Activated T-cell treated with anti-CD3 and anti-CD28 coated beads for 1 hour (primary cell): Measurements from ENCODE around the gene KCNQ1.

ENCODE experiments used
- DNase-seq: peaks from one replicate; pipeline ENCODE4 v3.0.0-alpha.2; 2020; ENCODE audit warnings: low read depth

Gene KCNQ1

GRCh38 chr11:2444821-2445745 is at the start of gene KCNQ1:
KCNQ1 (plus strand) TSS chr11:2445008; CDS start chr11:2445099, 91 bp downstream.
- no peak for DNase-seq

- DNase-seq: no peak
Measured at GRCh38 chr11:2395211-2395730, 49.5 kb upstream of the KCNQ1 start.

DNA sequence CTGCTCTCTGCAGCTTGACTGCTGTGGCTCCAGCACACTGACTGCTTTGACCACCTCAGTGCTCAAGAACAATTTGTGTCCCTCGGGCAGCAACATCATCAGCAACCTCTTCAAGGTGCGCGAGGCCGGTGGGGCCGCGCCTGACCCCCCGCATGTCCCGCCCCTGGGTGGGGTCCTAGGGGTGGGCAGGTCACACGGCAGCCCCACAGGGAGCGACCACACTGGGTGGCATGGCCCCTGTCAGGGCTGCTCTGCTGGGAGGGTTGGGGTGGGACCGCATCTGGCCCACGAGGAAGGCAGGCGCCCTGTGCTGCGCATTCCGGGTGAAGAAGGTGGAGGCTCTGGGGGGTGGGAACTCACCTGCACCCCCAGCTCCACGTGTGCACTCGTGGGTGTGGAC is 49.0 kb upstream of the KCNQ1 start:
- DNase-seq: no peak

DNA sequence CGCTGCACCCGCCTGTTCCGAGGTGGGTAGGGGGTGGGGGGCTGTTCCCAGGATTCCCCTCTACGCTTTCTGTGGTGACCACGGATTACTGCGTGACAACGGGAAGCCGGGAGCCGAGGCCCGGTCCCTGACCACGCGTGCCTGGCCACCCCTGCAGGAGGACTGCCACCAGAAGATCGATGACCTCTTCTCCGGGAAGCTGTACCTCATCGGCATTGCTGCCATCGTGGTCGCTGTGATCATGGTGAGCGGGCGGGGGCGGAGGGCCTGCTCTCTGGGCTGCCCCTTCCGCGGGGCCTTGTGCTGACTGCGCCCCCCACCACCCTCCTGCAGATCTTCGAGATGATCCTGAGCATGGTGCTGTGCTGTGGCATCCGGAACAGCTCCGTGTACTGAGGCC is 48.3 kb upstream of the KCNQ1 start:
- DNase-seq: no peak

DNA sequence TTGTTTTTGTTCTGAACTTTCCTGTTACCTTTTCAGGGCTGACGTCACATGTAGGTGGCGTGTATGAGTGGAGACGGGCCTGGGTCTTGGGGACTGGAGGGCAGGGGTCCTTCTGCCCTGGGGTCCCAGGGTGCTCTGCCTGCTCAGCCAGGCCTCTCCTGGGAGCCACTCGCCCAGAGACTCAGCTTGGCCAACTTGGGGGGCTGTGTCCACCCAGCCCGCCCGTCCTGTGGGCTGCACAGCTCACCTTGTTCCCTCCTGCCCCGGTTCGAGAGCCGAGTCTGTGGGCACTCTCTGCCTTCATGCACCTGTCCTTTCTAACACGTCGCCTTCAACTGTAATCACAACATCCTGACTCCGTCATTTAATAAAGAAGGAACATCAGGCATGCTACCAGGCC is 47.8 kb upstream of the KCNQ1 start:
- DNase-seq: no peak

GRCh38 chr11:2398664-2399355 is 46.0 kb upstream of the KCNQ1 start:
- no peak for DNase-seq

DNA sequence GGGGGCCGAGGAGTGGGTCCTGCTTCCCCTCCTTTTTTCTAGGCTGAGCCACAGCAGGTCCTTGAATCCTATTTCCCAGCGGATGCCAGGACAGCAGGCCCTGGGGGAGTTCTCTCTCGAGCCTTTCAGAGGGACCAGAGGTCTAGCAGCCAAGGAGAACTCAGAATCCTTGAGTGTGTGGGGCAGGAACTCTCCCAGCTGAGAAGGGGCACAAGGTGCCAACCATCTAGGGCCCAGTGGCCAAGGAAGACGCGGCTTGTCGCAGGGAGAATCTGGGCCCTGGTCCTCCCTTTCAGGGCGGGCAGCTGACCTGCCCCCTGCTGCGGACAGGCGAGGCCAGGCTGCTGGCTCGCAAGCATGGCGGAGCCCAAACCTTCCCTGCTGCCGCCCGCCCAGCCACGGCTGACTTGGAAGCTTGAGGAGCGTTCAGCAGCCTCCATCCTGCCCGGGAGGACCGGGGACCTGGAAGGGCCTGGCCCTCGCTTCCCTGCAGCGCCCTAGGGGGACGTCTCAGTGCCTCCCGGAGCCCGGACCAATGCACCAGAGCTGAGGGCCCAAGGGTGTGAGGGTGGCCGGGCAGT is 45.2 kb upstream of the KCNQ1 start:
- DNase-seq: no peak

- DNase-seq: peak; percentile 98
Measured at GRCh38 chr11:2400069-2400761, 44.6 kb upstream of the KCNQ1 start, which contains the start of gene TSSC4. TSSC4 (plus strand) TSS chr11:2400750; CDS start chr11:2402634, 1,884 bp downstream.

DNA sequence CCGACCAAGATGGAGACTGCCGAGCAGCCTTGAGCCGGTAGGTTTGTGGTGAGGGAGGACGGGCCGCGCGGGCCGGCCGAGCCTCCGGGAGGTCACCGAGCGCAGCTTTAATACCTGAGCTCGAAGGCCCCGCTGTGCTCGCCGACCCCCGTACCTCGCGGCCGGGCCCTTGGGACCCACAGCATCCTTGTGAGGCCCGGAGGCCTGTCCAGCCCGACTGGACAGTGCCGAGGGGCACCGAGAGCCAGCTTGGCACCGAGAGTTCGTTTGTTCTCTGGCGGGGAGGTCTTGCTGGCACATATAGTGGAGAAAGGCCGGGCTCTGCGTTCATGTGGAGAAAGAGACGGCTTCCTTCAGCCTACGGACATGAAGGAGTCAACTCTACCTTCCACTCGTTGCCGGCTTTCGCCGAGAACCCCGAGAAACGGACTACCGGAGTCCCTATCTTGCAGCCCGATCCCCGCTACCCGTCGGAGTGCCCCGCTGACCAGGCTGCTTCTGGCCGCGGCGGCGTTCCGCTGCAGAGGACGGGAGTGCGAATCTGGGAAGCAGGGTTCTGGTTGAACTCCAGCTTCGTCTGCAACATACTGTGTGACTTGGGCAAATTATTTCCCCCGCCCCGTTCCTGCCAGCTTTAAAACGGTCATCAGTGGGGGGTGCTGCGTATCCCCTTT is 43.9 kb upstream of the KCNQ1 start:
- no peak for DNase-seq

GRCh38 chr11:2401436-2401984 is 43.3 kb upstream of the KCNQ1 start:
- no peak for DNase-seq

DNA sequence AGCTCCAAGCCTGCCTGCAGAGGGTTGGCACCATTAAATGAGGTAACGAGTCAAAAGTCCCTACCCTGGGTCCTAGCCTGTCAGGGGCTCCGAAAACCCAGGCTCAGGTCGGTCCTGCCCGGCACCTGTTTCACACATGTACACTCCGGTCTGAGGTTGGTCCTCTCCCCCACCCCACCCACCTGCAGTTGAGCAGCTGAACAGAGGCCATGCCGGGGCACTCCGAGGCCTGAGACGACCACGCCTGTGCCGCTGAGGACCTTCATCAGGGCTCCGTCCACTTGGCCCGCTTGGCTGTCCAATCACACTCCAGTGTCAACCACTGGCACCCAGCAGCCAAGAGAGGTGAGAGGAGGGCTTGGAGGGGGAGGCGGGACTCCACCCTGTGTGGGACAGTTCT is 42.7 kb upstream of the KCNQ1 start:
- no peak for DNase-seq

GRCh38 chr11:2402890-2403645 is 41.7 kb upstream of the KCNQ1 start:
- no peak for DNase-seq

DNA sequence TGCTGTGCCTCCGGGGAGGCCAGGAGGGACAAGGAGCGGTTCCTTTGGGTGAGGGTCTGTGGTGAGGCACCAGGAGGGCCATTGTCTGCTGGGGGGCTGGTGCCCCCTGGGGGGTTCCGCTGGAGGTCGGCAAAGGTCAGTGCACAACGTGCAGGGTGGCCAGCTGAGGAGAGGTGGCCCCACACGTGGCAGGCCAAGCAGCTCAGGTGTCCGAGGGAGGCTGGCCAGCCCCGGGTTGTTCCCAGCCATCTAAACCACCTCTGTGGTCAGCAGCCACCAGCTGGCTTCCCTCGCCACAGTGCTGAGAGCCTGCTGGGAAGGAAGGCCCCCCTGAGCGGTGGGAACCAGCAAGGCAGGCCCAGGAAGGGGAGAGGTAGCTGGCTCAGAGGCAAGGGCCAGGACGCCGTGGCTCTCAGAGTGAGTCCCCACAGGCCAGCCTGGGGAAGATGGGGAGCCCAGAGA is 40.0 kb upstream of the KCNQ1 start:
- DNase-seq: no peak

GRCh38 chr11:2406451-2406850 is 38.4 kb upstream of the KCNQ1 start:
- DNase-seq: no peak

GRCh38 chr11:2406878-2407410 is 37.9 kb upstream of the KCNQ1 start:
- no peak for DNase-seq

- DNase-seq: no peak
Measured at GRCh38 chr11:2408671-2409070, 36.1 kb upstream of the KCNQ1 start.

DNA sequence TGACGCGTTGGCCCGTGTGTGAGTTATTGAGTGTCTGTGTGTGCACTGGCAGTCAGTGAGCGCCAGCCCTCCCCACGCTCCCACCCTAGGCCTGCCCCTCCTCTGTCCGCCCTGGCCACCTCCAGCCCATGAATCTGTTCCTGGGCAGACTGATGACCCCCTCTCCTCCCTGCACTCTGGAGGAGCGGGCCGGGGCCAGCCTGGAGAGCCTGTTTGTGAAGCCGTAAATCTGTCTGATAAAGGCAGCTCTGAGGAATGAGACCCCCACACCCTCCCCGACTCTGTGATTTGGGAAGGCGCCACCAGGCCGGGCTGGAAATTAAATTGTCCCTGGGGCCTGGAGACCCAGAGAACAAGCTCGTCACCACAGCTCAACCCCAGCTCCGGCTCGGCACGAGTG is 35.7 kb upstream of the KCNQ1 start:
- no peak for DNase-seq

DNA sequence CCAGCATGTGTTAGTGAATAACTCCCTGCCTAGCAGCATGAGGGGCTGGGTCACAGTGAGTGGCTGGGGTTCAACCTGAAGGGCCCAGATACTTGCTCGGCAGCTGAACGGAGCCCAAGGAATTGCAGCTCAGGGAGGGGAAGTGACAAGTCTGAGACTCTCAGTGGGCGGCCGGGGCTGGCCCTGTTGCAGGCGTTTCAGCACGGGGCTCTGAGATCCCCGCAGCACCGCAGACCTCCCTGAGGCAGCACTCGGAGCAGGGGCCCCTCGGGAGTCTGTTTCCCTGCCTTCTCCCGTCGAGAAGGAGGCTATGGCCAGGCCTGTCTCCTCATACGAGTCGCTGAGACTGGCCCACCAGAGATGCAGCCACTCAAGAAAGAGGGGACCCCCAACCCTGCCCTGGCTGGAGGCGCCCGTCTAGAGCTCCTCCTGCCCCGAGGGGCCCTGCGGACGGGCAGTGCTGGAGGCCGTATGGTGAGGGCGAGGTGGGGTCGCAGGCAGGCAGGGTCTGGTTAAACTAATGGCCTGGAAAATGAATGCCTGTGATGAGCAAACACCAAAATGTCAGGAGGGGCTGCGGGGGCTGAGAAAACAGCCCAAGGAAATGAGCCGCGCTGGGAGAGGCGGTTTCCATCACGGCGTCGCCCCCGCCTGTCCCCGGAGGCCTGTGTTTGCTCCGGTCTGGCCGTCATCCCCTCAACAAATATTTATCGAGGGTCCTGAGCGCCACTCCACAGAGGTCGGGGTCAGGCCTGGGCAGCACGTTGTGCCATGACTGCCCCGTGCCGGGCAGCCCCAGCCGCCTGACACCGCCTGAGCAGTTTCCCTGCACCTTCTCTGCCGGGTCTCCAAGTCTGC is 35.0 kb upstream of the KCNQ1 start:
- no peak for DNase-seq

DNA sequence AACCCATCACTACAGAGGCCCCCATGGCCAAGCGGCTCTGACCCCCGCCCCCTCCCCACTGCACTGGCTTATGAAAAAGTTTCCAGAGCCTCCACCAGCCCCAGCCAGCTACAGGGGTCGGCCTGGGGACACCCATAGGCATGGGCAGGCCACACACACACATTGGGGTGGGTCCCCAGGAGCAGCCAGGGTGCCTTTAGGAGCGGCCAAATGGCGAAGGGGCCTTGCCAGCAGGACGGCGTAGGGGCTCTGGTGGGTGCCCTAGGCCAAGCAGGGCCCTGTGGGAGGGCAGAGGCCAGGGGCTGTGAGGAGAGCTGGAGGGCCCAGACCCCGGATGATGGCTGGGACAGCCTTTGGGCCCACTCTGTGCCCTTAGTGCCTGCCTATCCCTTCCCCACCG is 34.2 kb upstream of the KCNQ1 start:
- DNase-seq: no peak
